ENCODE measurements around the gene EEFSEC.

EEFSEC gene

GRCh38 chr3:128297401-128298138 is 144.3 kb downstream of the EEFSEC start:
- Histone ChIP-seq H3K36me3 (no peaks in the 10 kb centered on the region), H3K4me1 (no peaks in the 10 kb centered on the region), H3K27ac (no peak overlapping the region), H3K9me3 (no peaks in the 10 kb centered on the region), H3K27me3 (no peaks in the 10 kb centered on the region), H3K4me3 (no peak overlapping the region)
- intact Hi-C loops (cut with DNase I; ENCODE audit: low total_unique reads): no loop called here
- DNase-seq: peak in 1 of 2 donors; percentile 41
- TF ChIP-seq, protein P1, sequence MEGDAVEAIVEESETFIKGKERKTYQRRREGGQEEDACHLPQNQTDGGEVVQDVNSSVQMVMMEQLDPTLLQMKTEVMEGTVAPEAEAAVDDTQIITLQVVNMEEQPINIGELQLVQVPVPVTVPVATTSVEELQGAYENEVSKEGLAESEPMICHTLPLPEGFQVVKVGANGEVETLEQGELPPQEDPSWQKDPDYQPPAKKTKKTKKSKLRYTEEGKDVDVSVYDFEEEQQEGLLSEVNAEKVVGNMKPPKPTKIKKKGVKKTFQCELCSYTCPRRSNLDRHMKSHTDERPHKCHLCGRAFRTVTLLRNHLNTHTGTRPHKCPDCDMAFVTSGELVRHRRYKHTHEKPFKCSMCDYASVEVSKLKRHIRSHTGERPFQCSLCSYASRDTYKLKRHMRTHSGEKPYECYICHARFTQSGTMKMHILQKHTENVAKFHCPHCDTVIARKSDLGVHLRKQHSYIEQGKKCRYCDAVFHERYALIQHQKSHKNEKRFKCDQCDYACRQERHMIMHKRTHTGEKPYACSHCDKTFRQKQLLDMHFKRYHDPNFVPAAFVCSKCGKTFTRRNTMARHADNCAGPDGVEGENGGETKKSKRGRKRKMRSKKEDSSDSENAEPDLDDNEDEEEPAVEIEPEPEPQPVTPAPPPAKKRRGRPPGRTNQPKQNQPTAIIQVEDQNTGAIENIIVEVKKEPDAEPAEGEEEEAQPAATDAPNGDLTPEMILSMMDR (IDR thresholded peaks at IDR 0.05): no peak

GRCh38 chr3:128301186-128302023 is 148.1 kb downstream of the EEFSEC start:
- H3K4me3 ChIP-seq: no peak overlapping the region
- no peak for DNase-seq
- H3K36me3 ChIP-seq: peaks cover 0 to 4% (median 4%) of the 10 kb centered on the region in 3 donors
- H3K27me3 ChIP-seq: no peaks in the 10 kb centered on the region
- intact Hi-C loops (cut with DNase I; ENCODE audit: low total_unique reads): no loop called here
- H3K4me1 ChIP-seq: no peaks in the 10 kb centered on the region
- H3K27ac ChIP-seq: no peak overlapping the region
- TF ChIP-seq, protein P1 (IDR thresholded peaks at IDR 0.05): no peak
- no peaks in the 10 kb centered on the region for H3K9me3 ChIP-seq

GRCh38 chr3:128306481-128306880 is 153.2 kb downstream of the EEFSEC start:
- Histone ChIP-seq H3K9me3 (no peaks in the 10 kb centered on the region), H3K36me3 (peaks cover 4 to 9% (median 4%) of the 10 kb centered on the region in 3 donors), H3K4me1 (no peaks in the 10 kb centered on the region), H3K4me3 (no peak overlapping the region), H3K27me3 (no peaks in the 10 kb centered on the region), H3K27ac (no peak overlapping the region)
- intact Hi-C loops (cut with DNase I; ENCODE audit: low total_unique reads): no loop called here
- no peak for DNase-seq
- TF ChIP-seq, protein P1 (IDR thresholded peaks at IDR 0.05): no peak

GRCh38 chr3:128307029-128307633 is 153.8 kb downstream of the EEFSEC start:
- DNase-seq: no peak
- no peak overlapping the region for H3K27ac ChIP-seq
- no peaks in the 10 kb centered on the region for H3K9me3 ChIP-seq
- H3K4me1 ChIP-seq: no peaks in the 10 kb centered on the region
- TF ChIP-seq, protein P1 (IDR thresholded peaks at IDR 0.05): no peak
- no peaks in the 10 kb centered on the region for H3K27me3 ChIP-seq
- intact Hi-C loops (cut with DNase I; ENCODE audit: low total_unique reads): no loop called here
- no peak overlapping the region for H3K4me3 ChIP-seq
- H3K36me3 ChIP-seq: peaks cover 4 to 9% (median 4%) of the 10 kb centered on the region in 3 donors

DNA sequence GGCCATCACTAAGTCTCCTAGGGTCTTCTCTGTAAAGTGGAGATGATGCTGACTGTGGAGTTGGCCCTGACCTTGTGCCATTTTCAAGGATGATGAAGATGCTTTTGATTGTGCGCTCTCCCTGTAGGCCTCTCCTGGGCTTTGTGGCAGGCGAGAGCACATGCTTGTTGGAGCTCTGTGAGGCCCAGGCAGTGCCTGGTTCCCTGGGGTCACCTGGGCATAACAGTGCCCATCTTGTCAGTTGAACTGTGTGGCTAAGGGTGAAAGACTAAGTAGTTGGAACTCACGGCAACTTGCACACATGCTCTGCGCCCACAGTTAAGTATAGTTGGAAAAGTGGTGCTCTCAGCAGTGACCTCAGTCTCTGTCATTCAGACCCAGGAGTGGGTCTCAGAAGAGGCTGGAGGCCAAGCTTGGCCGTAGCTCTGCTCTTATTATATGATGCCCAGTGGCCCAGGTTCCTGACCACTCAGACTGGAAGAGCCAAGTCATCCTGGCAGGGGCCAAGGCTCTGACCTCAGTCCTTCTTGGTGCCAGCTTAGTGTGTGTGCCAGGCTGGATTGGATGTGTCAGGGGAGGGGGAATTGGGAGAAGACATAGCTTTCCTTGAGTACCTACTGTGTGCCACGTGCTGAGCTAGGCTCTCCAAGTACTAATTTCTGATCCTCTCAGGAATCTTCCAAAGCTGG is 154.6 kb downstream of the EEFSEC start:
- no peak for DNase-seq
- Histone ChIP-seq H3K4me1 (no peaks in the 10 kb centered on the region), H3K27ac (no peak overlapping the region), H3K9me3 (no peaks in the 10 kb centered on the region), H3K27me3 (no peaks in the 10 kb centered on the region), H3K4me3 (no peak overlapping the region), H3K36me3 (peaks cover 4 to 9% (median 4%) of the 10 kb centered on the region in 3 donors)
- TF ChIP-seq, protein P1 (IDR thresholded peaks at IDR 0.05): no peak
- intact Hi-C loops (cut with DNase I; ENCODE audit: low total_unique reads): no loop called here

Measured in tibial artery (tissue), 4 donors.